ENCODE data around the gene BRI3.
"Not testable (repeated sequence)": the region's sequence is repeated elsewhere in the genome, so short reads cannot be mapped to it uniquely, and the experiment has no call there.

The BRI3 gene

DNA sequence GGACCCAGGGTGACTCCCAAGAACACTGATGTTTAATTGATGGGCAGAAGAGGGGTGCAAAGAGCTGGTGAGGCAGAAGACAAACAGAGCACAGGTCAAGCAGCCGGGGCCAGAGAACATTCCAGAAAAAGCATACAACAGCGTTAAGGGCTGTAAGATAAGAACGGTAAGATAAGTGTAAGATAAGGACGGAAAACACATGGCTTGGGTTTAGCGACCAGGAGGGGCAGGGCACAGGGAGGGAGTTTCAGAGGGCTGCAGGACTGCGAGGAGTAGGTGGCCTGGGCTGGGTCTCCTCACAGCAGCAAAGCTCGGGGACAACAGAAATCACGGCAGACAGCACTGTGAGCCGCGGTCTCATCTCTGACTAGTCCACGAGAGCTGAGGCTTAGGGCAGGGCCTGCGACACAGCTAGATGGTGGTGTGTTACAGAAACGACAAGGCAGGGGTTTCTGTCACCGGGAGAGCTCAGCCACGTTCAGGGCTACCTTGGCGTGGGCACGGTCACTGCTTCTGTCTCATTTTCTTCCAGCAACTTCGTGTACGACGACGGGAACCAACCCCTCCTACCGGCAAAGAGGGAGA, 24.6 kb downstream of the BRI3 start:
- TF ChIP-seq, protein P1, sequence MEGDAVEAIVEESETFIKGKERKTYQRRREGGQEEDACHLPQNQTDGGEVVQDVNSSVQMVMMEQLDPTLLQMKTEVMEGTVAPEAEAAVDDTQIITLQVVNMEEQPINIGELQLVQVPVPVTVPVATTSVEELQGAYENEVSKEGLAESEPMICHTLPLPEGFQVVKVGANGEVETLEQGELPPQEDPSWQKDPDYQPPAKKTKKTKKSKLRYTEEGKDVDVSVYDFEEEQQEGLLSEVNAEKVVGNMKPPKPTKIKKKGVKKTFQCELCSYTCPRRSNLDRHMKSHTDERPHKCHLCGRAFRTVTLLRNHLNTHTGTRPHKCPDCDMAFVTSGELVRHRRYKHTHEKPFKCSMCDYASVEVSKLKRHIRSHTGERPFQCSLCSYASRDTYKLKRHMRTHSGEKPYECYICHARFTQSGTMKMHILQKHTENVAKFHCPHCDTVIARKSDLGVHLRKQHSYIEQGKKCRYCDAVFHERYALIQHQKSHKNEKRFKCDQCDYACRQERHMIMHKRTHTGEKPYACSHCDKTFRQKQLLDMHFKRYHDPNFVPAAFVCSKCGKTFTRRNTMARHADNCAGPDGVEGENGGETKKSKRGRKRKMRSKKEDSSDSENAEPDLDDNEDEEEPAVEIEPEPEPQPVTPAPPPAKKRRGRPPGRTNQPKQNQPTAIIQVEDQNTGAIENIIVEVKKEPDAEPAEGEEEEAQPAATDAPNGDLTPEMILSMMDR (conservative IDR thresholded peaks at IDR 0.05; ENCODE audit: control insufficient read depth, insufficient read depth, low read depth, low read length), result no peak

DNA sequence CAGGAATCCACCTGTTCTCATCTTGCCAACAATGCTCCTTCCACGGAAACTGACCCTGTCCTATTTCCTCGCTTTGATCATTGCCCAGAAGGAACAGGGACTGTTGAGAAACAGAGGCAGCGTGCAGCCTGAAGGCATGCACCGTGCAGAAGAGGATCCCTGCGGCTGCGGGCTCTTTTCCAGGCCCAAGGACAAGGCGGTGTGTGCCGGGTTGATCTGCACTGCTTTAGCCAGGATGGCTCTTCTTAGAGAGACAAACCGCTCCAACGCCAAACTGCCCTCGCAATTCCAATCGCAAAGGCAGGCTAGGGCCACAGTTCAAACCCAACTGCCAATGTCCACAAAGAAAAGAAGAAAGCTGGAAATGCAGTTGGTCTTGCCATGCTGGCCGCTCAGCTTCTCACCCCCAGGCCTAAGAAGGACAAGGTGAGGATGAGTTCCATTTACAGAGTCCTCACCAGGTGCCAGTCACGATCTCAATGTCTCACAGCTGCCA, 26.5 kb downstream of the BRI3 start:
- TF ChIP-seq, protein P1 (conservative IDR thresholded peaks at IDR 0.05; ENCODE audit: control insufficient read depth, insufficient read depth, low read depth, low read length), result no peak
- no peak for DNase-seq (ENCODE audit: low read depth)
- no peak overlapping the region for H3K4me3 ChIP-seq (ENCODE audit: control insufficient read depth, low read depth, low read length)

More for the DNA sequence above, 24.6 kb downstream of the BRI3 start:
- DNase-seq (ENCODE audit: low read depth), result no peak
- no peak overlapping the region for H3K4me3 ChIP-seq (ENCODE audit: control insufficient read depth, low read depth, low read length)

DNA sequence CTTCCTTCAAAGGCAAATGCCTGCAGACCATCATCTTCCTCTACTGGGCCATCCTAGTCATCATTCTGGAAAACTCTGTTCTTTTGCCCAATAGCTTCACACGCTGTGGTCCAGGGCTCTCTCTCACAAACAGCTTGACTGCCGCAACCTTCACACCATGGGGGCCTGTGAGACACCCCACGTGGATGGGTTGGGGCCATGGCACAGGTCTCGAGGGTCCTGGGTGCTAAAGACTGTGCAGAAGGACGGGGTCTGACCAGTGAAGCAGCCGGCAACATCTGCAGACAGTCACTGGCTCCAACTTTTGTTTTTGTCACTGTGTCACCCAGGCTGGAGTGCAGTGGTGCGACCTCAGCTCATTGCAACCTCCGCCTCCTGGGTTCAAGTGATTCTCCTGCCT, 28.1 kb downstream of the BRI3 start:
- DNase-seq (ENCODE audit: low read depth), result no peak
- TF ChIP-seq, protein P1 (conservative IDR thresholded peaks at IDR 0.05; ENCODE audit: control insufficient read depth, insufficient read depth, low read depth, low read length), result no peak
- H3K4me3 ChIP-seq (ENCODE audit: control insufficient read depth, low read depth, low read length), result no peak overlapping the region

DNA sequence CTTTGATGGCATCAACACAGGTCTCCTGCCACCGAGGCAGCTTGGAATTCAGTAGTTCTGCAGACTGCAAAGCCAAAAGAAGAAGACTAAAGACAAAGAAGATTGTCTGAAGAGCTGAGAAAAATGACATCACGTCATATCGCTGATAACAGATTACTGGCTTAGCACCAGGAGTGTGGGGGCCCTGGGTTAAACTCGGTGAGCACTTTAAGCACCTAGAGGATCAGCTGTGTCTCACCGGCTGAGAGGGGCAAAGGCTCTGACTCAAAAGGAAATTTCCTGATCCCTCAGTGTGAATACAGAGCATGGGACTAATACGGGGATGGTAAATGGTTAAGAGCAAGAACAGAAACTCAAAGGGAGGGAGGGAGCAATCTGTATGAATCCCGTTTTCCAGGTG, 30.7 kb downstream of the BRI3 start:
- H3K4me3 ChIP-seq (ENCODE audit: control insufficient read depth, low read depth, low read length), result no peak overlapping the region
- no peak for DNase-seq (ENCODE audit: low read depth)
- TF ChIP-seq, protein P1 (conservative IDR thresholded peaks at IDR 0.05; ENCODE audit: control insufficient read depth, insufficient read depth, low read depth, low read length), result no peak

DNA sequence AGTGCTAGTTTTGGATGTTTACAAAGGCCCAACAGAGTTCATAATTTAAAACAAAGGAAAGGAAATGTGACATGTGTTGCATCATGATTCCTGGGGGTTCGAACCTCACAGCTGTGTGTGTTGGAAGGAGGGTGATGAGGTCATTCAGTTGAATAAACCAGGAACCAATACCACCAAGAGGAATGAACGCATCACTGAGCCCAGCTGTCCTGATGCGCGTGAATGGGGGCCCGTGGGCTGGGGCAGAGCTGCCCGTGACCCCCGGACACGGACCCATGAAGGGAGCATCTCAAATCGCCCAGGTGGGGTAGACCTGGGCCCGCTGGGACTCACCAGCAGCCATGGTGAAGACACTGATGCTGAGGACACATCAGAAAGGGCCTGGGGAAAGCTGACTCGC, 33.0 kb downstream of the BRI3 start:
- TF ChIP-seq, protein P1 (conservative IDR thresholded peaks at IDR 0.05; ENCODE audit: control insufficient read depth, insufficient read depth, low read depth, low read length), result no peak
- peak; percentile 40 for DNase-seq (ENCODE audit: low read depth)
- H3K4me3 ChIP-seq (ENCODE audit: control insufficient read depth, low read depth, low read length), result no peak overlapping the region

DNA sequence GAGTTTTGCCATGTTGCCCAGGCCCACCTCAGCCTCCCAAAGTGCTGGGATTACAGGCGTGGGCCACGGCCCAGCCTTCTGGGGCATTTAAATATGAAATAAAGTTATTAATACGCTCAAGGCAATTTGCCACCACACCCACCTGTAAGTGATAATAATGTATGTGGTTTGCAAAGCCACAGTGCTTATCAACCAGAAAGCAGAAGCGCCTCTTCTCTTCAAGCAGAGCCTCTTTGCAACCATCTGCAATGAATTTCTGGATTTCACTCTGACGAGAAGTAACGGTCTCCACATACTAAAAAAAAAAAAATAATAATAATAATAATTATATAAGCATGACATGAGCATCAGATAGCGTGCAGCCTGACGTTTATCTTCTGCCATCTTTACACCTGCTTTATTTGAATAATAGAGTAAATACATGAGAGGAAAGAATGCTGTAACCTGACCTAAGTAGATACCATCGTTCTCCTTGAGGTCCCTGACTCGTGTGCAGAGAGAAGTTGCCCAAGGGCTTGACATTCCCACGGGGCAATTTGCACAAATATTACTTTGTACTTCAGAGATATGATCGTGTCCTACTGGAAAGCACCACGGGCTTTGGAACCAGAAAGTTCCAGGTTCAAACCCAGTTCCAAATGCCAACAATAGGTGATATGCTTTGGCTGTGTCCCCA, 34.0 kb downstream of the BRI3 start:
- DNase-seq (ENCODE audit: low read depth), result no peak
- no peak overlapping the region for H3K4me3 ChIP-seq (ENCODE audit: control insufficient read depth, low read depth, low read length)
- TF ChIP-seq, protein P1 (conservative IDR thresholded peaks at IDR 0.05; ENCODE audit: control insufficient read depth, insufficient read depth, low read depth, low read length), result no peak

DNA sequence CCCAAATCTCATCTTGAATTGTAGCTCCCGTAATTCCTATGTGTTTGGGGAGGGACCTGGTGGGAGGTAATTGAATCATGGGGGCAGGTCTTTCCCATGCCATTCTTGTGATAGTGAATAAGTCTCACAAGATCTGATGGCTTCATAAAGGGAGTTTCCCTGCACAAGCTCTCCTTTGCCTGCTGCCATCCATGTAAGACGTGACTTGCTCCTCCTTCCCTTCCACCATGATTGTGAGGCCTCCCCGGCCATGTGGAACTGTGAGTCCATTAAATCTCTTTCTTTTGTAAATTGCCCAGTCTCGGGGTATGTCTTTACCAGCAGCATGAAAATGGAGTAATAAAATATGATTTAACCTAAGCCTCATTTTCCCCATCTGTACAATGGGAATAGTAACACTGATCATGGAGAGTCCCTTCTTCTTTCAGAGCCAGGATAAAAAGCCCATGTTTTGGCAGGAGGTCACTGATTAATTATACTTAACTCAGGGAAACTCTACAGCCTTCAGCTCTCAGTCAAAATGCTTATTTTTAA, 34.6 kb downstream of the BRI3 start:
- not testable (repeated sequence) for DNase-seq (ENCODE audit: low read depth)

More for the DNA sequence above, 34.6 kb downstream of the BRI3 start:
- not testable (repeated sequence) for H3K4me3 ChIP-seq (ENCODE audit: control insufficient read depth, low read depth, low read length)

Measured in fibroblast of mammary gland (primary cell).